SU-DHL-6 (cell line): ENCODE data around the gene COX4I1.

Experiments
- H2AFZ ChIP-seq: fragments of 200-600 bp; sonication (generic); 2 replicates; pipeline ENCODE4 v1.6.1; 2014; ENCODE audit warnings: low read depth, mild to moderate bottlenecking, moderate library complexity, mixed read lengths, antibody characterized with exemption, low read length; ENCODE audit not compliant: severe bottlenecking
- H3F3A ChIP-seq: fragments of 200-600 bp; shearing (Covaris generic); 2 replicates; pipeline ENCODE4 v1.6.0; 2016; ENCODE audit warnings: antibody characterized with exemption, mild to moderate bottlenecking; ENCODE audit not compliant: insufficient read depth
- H3K27ac ChIP-seq: fragments of 200-600 bp; sonication (generic); 2 replicates; pipeline ENCODE4 v1.5.1; 2016; ENCODE audit warnings: low read depth, mild to moderate bottlenecking, low read length, moderate library complexity, mixed read lengths
- H3K27me3 ChIP-seq: fragments of 200-600 bp; sonication (generic), shearing (Covaris generic); 2 replicates; pipeline ENCODE4 v1.6.0; 2014; ENCODE audit warnings: mild to moderate bottlenecking, low read length
- H3K36me3 ChIP-seq: fragments of 200-600 bp; sonication (generic); 2 replicates; pipeline ENCODE4 v1.6.1; 2014; ENCODE audit warnings: mild to moderate bottlenecking, low read length, mixed read lengths
- H3K4me2 ChIP-seq: fragments of 300-600, 200-600 bp; shearing (Covaris generic), sonication (generic); 2 replicates; pipeline ENCODE4 v1.6.0; 2014; ENCODE audit warnings: low read length, low read depth, mild to moderate bottlenecking; ENCODE audit not compliant: poor library complexity, severe bottlenecking
- H3K4me3 ChIP-seq: fragments of 200-600 bp; sonication (generic); 2 replicates; pipeline ENCODE4 v1.5.1; 2014; ENCODE audit warnings: antibody characterized with exemption, low read length, mild to moderate bottlenecking, mixed read lengths; ENCODE audit not compliant: insufficient read depth, poor library complexity, severe bottlenecking
- H3K79me2 ChIP-seq: fragments of 200-600 bp; sonication (generic); 2 replicates; pipeline ENCODE4 v1.6.1; 2014; ENCODE audit warnings: mild to moderate bottlenecking, low read length, moderate library complexity; ENCODE audit not compliant: insufficient read depth
- H3K9ac ChIP-seq: fragments of 200-600 bp; sonication (generic); 2 replicates; pipeline ENCODE4 v1.7.0; 2014; ENCODE audit warnings: mild to moderate bottlenecking, low read length
- H3K9me2 ChIP-seq: fragments of 200-600 bp; sonication (generic); replicated peaks from 2 replicates; pipeline ENCODE4 v1.6.1; 2014; ENCODE audit warnings: low read length; ENCODE audit not compliant: insufficient read depth
- H3K9me3 ChIP-seq: fragments of 200-600 bp; sonication (generic); 2 replicates; pipeline ENCODE4 v1.6.1; 2014; ENCODE audit warnings: low read length, mixed read lengths; ENCODE audit not compliant: insufficient read depth
- H4K20me1 ChIP-seq: fragments of 200-600 bp; sonication (generic); 2 replicates; pipeline ENCODE4 v1.6.1; 2014; ENCODE audit warnings: low read depth, mild to moderate bottlenecking, antibody characterized with exemption, low read length, moderate library complexity, mixed read lengths
- EZH2phosphoT487 ChIP-seq: fragments of 200-600 bp; sonication (generic), shearing (Covaris generic); conservative IDR thresholded peaks from 2 replicates; pipeline ENCODE4 v1.6.1; 2018; ENCODE audit warnings: mild to moderate bottlenecking, antibody characterized with exemption, low read length, moderate library complexity, mixed read lengths
- TF ChIP-seq, protein P1 (sequence below): fragments of 200-600 bp; sonication (generic); IDR thresholded peaks from one replicate; pipeline ENCODE4 v1.5.1; 2017; ENCODE audit warnings: antibody characterized with exemption, mild to moderate bottlenecking, low read length, moderate library complexity; ENCODE audit not compliant: insufficient read depth, poor library complexity, severe bottlenecking

Gene COX4I1

DNA sequence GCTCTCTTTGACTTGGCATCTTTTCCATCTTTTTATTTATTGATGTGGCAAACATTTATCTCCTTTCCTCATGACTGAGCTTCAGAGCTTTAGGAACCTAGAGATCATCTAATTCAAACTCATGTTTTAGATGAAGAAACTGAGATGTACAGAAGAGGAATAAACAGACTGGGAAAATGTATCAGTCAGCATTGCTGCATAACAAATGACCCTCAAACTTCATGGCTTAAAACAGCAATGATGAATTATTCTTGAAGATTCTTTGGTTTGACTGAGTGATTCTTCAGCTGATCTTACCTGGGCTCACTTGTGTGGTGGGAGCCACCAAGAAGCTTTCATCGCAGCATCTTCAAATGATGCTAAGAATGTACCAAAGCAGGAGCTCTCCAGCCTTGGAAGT lies 55.4 kb downstream of the COX4I1 start:
- Histone ChIP-seq H3K9ac (no peak overlapping the region), H3F3A (no peaks in the 10 kb centered on the region), H3K4me3 (no peak overlapping the region), H3K27me3 (no peaks in the 10 kb centered on the region), H3K9me3 (no peaks in the 10 kb centered on the region), H4K20me1 (no peaks in the 10 kb centered on the region), H3K36me3 (no peaks in the 10 kb centered on the region), H3K79me2 (no peaks in the 10 kb centered on the region), H3K4me2 (no peak overlapping the region), H3K9me2 (no peaks in the 10 kb centered on the region), H2AFZ (no peak overlapping the region), H3K27ac (no peak overlapping the region)
- TF ChIP-seq, protein P1, sequence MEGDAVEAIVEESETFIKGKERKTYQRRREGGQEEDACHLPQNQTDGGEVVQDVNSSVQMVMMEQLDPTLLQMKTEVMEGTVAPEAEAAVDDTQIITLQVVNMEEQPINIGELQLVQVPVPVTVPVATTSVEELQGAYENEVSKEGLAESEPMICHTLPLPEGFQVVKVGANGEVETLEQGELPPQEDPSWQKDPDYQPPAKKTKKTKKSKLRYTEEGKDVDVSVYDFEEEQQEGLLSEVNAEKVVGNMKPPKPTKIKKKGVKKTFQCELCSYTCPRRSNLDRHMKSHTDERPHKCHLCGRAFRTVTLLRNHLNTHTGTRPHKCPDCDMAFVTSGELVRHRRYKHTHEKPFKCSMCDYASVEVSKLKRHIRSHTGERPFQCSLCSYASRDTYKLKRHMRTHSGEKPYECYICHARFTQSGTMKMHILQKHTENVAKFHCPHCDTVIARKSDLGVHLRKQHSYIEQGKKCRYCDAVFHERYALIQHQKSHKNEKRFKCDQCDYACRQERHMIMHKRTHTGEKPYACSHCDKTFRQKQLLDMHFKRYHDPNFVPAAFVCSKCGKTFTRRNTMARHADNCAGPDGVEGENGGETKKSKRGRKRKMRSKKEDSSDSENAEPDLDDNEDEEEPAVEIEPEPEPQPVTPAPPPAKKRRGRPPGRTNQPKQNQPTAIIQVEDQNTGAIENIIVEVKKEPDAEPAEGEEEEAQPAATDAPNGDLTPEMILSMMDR: no peak
- no peak for TF ChIP-seq EZH2phosphoT487

DNA sequence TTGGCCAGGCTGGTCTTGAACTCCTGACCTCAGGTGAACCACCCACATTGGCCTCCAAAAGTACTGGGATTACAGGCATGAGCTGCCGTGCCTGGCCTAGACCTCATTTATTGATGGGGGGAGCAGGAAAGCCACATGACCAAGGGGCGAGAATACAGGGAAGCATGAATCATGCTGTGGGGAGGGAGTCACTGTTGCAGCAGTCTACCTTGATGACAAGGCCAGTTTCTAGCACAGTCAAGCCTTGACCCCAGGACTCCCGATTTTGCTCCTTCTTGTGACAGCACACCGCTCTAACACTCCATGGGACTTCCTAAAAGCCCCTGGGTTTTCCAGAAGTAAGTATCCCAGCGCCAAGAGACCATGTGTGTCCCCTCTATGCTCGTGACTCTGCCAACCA lies 56.6 kb downstream of the COX4I1 start:
- Histone ChIP-seq H3K9me3 (no peaks in the 10 kb centered on the region), H3K27ac (no peak overlapping the region), H2AFZ (no peak overlapping the region), H4K20me1 (no peaks in the 10 kb centered on the region), H3K36me3 (no peaks in the 10 kb centered on the region), H3F3A (no peaks in the 10 kb centered on the region), H3K9me2 (no peaks in the 10 kb centered on the region), H3K79me2 (no peaks in the 10 kb centered on the region), H3K4me3 (no peak overlapping the region), H3K27me3 (no peaks in the 10 kb centered on the region), H3K4me2 (no peak overlapping the region), H3K9ac (no peak overlapping the region)
- TF ChIP-seq EZH2phosphoT487: no peak
- TF ChIP-seq, protein P1: no peak

DNA sequence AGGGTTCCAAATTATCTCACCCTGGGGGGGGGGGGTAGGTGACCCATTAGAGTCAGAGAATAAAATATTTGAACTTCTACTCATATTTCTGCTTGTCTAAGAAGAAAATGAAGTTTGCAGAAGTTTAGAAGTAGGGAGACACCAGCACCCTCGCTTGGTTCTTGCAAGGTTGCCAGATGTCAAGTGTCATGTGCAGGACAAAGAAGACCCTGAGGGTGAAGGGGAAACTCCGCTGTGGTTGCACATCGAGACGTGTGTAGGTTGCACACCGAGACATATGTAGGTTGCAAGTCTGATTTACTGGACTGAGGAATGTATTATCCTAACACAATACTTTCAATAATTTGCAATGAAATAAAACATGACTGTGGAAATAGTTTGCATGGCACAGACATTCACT lies 57.1 kb downstream of the COX4I1 start:
- H3K4me3 ChIP-seq: no peak overlapping the region
- H3K36me3 ChIP-seq: no peaks in the 10 kb centered on the region
- no peaks in the 10 kb centered on the region for H3K9me3 ChIP-seq
- H2AFZ ChIP-seq: no peak overlapping the region
- H3K4me2 ChIP-seq: no peak overlapping the region
- no peak overlapping the region for H3K27ac ChIP-seq
- no peaks in the 10 kb centered on the region for H3K27me3 ChIP-seq
- TF ChIP-seq EZH2phosphoT487: no peak
- TF ChIP-seq, protein P1: no peak
- H3F3A ChIP-seq: no peaks in the 10 kb centered on the region
- H4K20me1 ChIP-seq: no peaks in the 10 kb centered on the region
- no peaks in the 10 kb centered on the region for H3K79me2 ChIP-seq
- H3K9ac ChIP-seq: no peak overlapping the region
- no peaks in the 10 kb centered on the region for H3K9me2 ChIP-seq
